Measurements from ENCODE around the gene TSEN54.

TSEN54 gene

DNA sequence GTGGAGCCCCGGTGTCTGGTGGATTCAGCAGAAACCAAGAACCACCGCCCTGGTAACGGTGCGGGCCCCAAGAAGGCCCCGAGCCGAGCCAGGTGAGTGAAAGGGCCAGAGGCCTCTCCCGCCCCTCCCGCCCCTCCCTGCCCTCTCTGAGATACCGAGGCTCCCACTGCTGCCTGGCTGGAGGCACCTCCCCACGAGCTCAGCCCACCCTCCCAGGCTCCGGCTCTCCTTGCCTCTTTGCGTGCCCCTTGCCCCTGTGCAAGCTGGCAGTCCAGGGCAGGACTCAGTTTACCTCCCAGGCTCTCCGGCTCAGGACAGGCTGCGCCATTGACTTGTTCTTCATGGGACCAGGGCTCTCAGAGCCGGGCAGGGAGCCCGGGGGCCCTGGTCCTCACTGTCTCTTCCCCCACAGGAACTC lies 57.2 kb downstream of the TSEN54 start:
- TF ChIP-seq, protein P1, sequence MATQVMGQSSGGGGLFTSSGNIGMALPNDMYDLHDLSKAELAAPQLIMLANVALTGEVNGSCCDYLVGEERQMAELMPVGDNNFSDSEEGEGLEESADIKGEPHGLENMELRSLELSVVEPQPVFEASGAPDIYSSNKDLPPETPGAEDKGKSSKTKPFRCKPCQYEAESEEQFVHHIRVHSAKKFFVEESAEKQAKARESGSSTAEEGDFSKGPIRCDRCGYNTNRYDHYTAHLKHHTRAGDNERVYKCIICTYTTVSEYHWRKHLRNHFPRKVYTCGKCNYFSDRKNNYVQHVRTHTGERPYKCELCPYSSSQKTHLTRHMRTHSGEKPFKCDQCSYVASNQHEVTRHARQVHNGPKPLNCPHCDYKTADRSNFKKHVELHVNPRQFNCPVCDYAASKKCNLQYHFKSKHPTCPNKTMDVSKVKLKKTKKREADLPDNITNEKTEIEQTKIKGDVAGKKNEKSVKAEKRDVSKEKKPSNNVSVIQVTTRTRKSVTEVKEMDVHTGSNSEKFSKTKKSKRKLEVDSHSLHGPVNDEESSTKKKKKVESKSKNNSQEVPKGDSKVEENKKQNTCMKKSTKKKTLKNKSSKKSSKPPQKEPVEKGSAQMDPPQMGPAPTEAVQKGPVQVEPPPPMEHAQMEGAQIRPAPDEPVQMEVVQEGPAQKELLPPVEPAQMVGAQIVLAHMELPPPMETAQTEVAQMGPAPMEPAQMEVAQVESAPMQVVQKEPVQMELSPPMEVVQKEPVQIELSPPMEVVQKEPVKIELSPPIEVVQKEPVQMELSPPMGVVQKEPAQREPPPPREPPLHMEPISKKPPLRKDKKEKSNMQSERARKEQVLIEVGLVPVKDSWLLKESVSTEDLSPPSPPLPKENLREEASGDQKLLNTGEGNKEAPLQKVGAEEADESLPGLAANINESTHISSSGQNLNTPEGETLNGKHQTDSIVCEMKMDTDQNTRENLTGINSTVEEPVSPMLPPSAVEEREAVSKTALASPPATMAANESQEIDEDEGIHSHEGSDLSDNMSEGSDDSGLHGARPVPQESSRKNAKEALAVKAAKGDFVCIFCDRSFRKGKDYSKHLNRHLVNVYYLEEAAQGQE (IDR thresholded peaks at IDR 0.05; ENCODE audit: insufficient read depth in 1 of 2, low read depth in 2 of 2, low read length in 2 of 2) = no peak
- TF ChIP-seq SIN3A (IDR thresholded peaks at IDR 0.05; ENCODE audit: borderline replicate concordance, insufficient read depth, low read length) = no peak
- TF ChIP-seq FOXP2 (optimal IDR thresholded peaks at IDR 0.05; ENCODE audit: borderline replicate concordance, extremely low read depth, extremely low read length, insufficient read depth) = no peak
- TF ChIP-seq TAF1 (IDR thresholded peaks at IDR 0.05; ENCODE audit: borderline replicate concordance, insufficient read depth, low read length) = no peak
- no peak for TF ChIP-seq POLR2AphosphoS5 (IDR thresholded peaks at IDR 0.05; ENCODE audit: low read depth, low read length)

DNA sequence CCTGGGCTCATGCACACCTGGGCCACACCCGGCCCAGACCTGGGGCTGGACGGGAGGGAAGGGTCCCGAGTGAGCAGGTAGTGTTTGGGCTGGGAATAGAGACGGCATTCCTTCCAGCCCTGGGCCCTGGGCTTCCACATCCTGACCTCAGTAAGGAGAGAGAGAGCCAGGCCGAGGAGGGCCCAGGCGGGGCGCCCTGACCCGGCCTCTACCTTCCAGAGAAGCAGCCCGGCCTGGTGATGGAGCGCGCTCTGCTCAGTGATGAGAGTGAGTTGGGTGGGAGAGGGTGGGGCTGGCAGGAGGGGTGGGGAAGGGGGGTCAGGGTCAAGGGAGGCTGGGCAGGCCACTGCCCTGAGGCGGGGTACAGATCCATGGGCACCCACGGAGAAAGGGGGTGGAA lies 57.7 kb downstream of the TSEN54 start:
- TF ChIP-seq, protein P1 (IDR thresholded peaks at IDR 0.05; ENCODE audit: insufficient read depth in 1 of 2, low read depth in 2 of 2, low read length in 2 of 2) = no peak
- TF ChIP-seq TAF1 (IDR thresholded peaks at IDR 0.05; ENCODE audit: borderline replicate concordance, insufficient read depth, low read length) (no peak), SIN3A (IDR thresholded peaks at IDR 0.05; ENCODE audit: borderline replicate concordance, insufficient read depth, low read length) (no peak), POLR2AphosphoS5 (IDR thresholded peaks at IDR 0.05; ENCODE audit: low read depth, low read length) (no peak), FOXP2 (optimal IDR thresholded peaks at IDR 0.05; ENCODE audit: borderline replicate concordance, extremely low read depth, extremely low read length, insufficient read depth) (no peak)

Data from PFSK-1 (cell line).